CD14-positive monocyte (primary cell): ENCODE measurements around the gene DDX31. TPM values are rescaled to one million over a fixed set of nuclear protein-coding genes. Genes with fewer than 3 reads are reported as not detected.
A peak's percentile ranks its signal among the peaks of the same experiment; 100 is the strongest.

ENCODE experiments used
- DNase-seq, 3 donors: peaks; one replicate each; pipeline ENCODE4 v3.0.0-alpha.2; 2011 to 2022
- H2AFZ ChIP-seq: 2 replicates; pipeline ENCODE4 v1.6.0; 2012; ENCODE audit warnings: mild to moderate bottlenecking, low read depth, low read length, inconsistent platforms; ENCODE audit not compliant: insufficient read depth, poor library complexity, severe bottlenecking
- H3K27ac ChIP-seq, 2 donors: 1 replicate in 1 of 2; 2 replicates in 1 of 2; pipeline ENCODE4 v1.5.1; 2012 to 2013; ENCODE audit warnings: low read length in 2 of 2, control low read depth in 1 of 2, inconsistent platforms in 1 of 2, low read depth in 1 of 2, mild to moderate bottlenecking in 1 of 2
- H3K27me3 ChIP-seq, 2 donors: one replicate each; pipeline versions ENCODE4 v1.6.0 to v1.6.1; 2011 to 2013; ENCODE audit warnings: low read length in 2 of 2; ENCODE audit not compliant: control insufficient read depth in 2 of 2, insufficient read depth in 2 of 2
- H3K36me3 ChIP-seq, 2 donors: replicated peaks in 1 of 2; 1 replicate in 1 of 2; 2 replicates in 1 of 2; pipeline versions ENCODE4 v1.5.1 to v1.6.1; 2012 to 2013; ENCODE audit warnings: low read length in 2 of 2, control low read depth in 1 of 2, inconsistent platforms in 1 of 2, mild to moderate bottlenecking in 1 of 2; ENCODE audit not compliant: insufficient read depth in 2 of 2, control insufficient read depth in 1 of 2
- H3K4me1 ChIP-seq, 2 donors: 1 replicate in 1 of 2; 2 replicates in 1 of 2; pipeline versions ENCODE4 v1.5.1 to v1.6.1; 2012 to 2013; ENCODE audit warnings: low read length in 2 of 2, control low read depth in 1 of 2, inconsistent platforms in 1 of 2, mild to moderate bottlenecking in 1 of 2, moderate library complexity in 1 of 2; ENCODE audit not compliant: insufficient read depth in 2 of 2, control insufficient read depth in 1 of 2
- H3K4me2 ChIP-seq: replicated peaks from 2 replicates; pipeline ENCODE3; 2012; ENCODE audit warnings: low read length, moderate library complexity, mild to moderate bottlenecking; ENCODE audit not compliant: poor library complexity, severe bottlenecking; ENCODE audit errors: extremely low read depth
- H3K4me3 ChIP-seq, 3 experiments: fragments of 200-600 bp in 1 of 3; sonication (generic) in 1 of 3; replicated peaks in 1 of 3; 1 replicate in 2 of 3; 2 replicates in 1 of 3; pipeline ENCODE4 v1.5.1; 2011 to 2013; ENCODE audit warnings: low read length in 3 of 3, mild to moderate bottlenecking in 3 of 3, control low read depth in 2 of 3, low read depth in 2 of 3, inconsistent platforms in 1 of 3, moderate library complexity in 1 of 3
- H3K79me2 ChIP-seq: 2 replicates; pipeline ENCODE4 v1.6.0; 2012; ENCODE audit warnings: mild to moderate bottlenecking, control low read depth, inconsistent platforms, low read length, moderate library complexity; ENCODE audit not compliant: insufficient read depth
- H3K9ac ChIP-seq: 2 replicates; pipeline ENCODE4 v1.6.0; 2017; ENCODE audit warnings: low read length, mild to moderate bottlenecking; ENCODE audit not compliant: insufficient read depth, poor library complexity, severe bottlenecking
- H3K9me3 ChIP-seq, 2 donors: replicated peaks in 1 of 2; 1 replicate in 1 of 2; 2 replicates in 1 of 2; pipeline versions ENCODE4 v1.5.1 to v1.6.1; 2012 to 2013; ENCODE audit warnings: low read length in 2 of 2, control low read depth in 1 of 2; ENCODE audit not compliant: control insufficient read depth in 1 of 2, insufficient read depth in 1 of 2
- H4K20me1 ChIP-seq: 2 replicates; pipeline ENCODE4 v1.6.0; 2012; ENCODE audit warnings: mild to moderate bottlenecking, low read length, control low read depth, moderate library complexity; ENCODE audit not compliant: insufficient read depth
- H3K27ac Mint-ChIP-seq, 7 donors: one replicate each; pipeline ENCODE4 v1.8.0; 2020; ENCODE audit warnings: mild to moderate bottlenecking in 7 of 7, mixed read lengths in 7 of 7, moderate library complexity in 6 of 7, inconsistent platforms in 2 of 7
- H3K27me3 Mint-ChIP-seq, 3 donors: one replicate each; pipeline ENCODE4 v1.8.0; 2021 to 2022; ENCODE audit warnings: low read depth in 3 of 3, mild to moderate bottlenecking in 3 of 3, mixed read lengths in 3 of 3, moderate library complexity in 3 of 3, inconsistent platforms in 1 of 3
- H3K36me3 Mint-ChIP-seq, 2 donors: one replicate each; pipeline ENCODE4 v1.8.0; 2020; ENCODE audit warnings: mixed read lengths in 2 of 2, inconsistent platforms in 1 of 2, mild to moderate bottlenecking in 1 of 2
- H3K4me1 Mint-ChIP-seq: one replicate; pipeline ENCODE4 v1.8.0; 2020; ENCODE audit warnings: mild to moderate bottlenecking, mixed read lengths
- H3K4me3 Mint-ChIP-seq, 2 donors: one replicate each; pipeline ENCODE4 v1.8.0; 2020; ENCODE audit warnings: mild to moderate bottlenecking in 2 of 2, mixed read lengths in 2 of 2, moderate library complexity in 1 of 2
- H3K9me3 Mint-ChIP-seq, 7 donors: one replicate each; pipeline ENCODE4 v1.8.0; 2020 to 2022; ENCODE audit warnings: mixed read lengths in 7 of 7, mild to moderate bottlenecking in 6 of 7, moderate library complexity in 6 of 7, inconsistent platforms in 2 of 7
- CTCF ChIP-seq: fragments of 200-600 bp; IDR thresholded peaks from one replicate; pipeline ENCODE4 v1.8.0; 2022; ENCODE audit warnings: antibody characterized with exemption, mild to moderate bottlenecking
- WGBS: methylation state at CpG from one replicate; pipeline ENCODE4 v1.1.5; 2013; ENCODE audit warnings: missing lambda C conversion rate; ENCODE audit not compliant: insufficient coverage; 5-methylcytosine and 5-hydroxymethylcytosine counted together
- intact Hi-C, 2 donors: fragments of 100-400 bp; cut with micrococcal nuclease; formaldehyde crosslinking; loops; one replicate each; pipeline versions ENCODE4 v1.15.0 to v1.15.1; 2023
- polyA plus RNA-seq, 3 donors: library from polyadenylated mRNA; depleted of rRNA in 1 of 3; unstranded in 2 of 3; stranded (reverse) in 1 of 3; fragments of 300-500 nt in 2 of 3; fragments of >200 nt in 1 of 3; fragmentation: Illumina TruSeq in 2 of 3; gene quantifications; 1 replicate in 2 of 3; 2 replicates in 1 of 3; pipeline ENCODE4 v1.2.3, GENCODE V29; 2012 to 2021

Gene DDX31
- polyA plus RNA-seq, 3 donors = 1.1 to 4.2 (median 1.5) TPM

GRCh38 chr9:132674485-132674884, 4.7 kb upstream of the DDX31 start:
- H3K36me3 Mint-ChIP-seq = peaks cover 19 to 22% of the 10 kb centered on the region in 2 donors
- Histone ChIP-seq H3K36me3 (peaks cover 17 to 19% of the 10 kb centered on the region in 2 donors), H2AFZ (no peak overlapping the region), H3K4me1 (peaks cover 18 to 33% of the 10 kb centered on the region in 2 donors), H3K4me2 (no peak overlapping the region), H3K9ac (no peak overlapping the region), H4K20me1 (peaks cover 56% of the 10 kb centered on the region), H3K27me3 (no peaks in the 10 kb centered on the region), H3K79me2 (peaks cover 73% of the 10 kb centered on the region), H3K9me3 (no peaks in the 10 kb centered on the region), H3K27ac (no peak overlapping the region), H3K4me3 (no peak overlapping the region)
- H3K4me3 Mint-ChIP-seq = no peak overlapping the region
- no peaks in the 10 kb centered on the region for H3K9me3 Mint-ChIP-seq
- DNase-seq = no peak
- intact Hi-C loops = loop anchor here in 1 of 2 donors (5.0 kb wide), 1 partner anchor 597 kb away; the partner anchor contains the start of gene MED27
- peaks cover 0 to 2% (median 0%) of the 10 kb centered on the region in 3 donors for H3K27me3 Mint-ChIP-seq
- H3K27ac Mint-ChIP-seq = peak overlapping the region in 1 of 7 donors; percentile 13
- peaks cover 28% of the 10 kb centered on the region for H3K4me1 Mint-ChIP-seq
- WGBS = 100% methylated on average over 2 of the region's 4 CpGs
- no peak for TF ChIP-seq CTCF

- Mint-ChIP-seq H3K27ac (no peak overlapping the region), H3K36me3 (peaks cover 8 to 11% of the 10 kb centered on the region in 2 donors), H3K4me3 (no peak overlapping the region), H3K4me1 (peaks cover 36% of the 10 kb centered on the region), H3K27me3 (no peaks in the 10 kb centered on the region), H3K9me3 (no peaks in the 10 kb centered on the region)
- peaks cover 6 to 8% of the 10 kb centered on the region in 2 donors for H3K36me3 ChIP-seq
- H2AFZ ChIP-seq = no peak overlapping the region
- peaks cover 22 to 38% of the 10 kb centered on the region in 2 donors for H3K4me1 ChIP-seq
- no peak for TF ChIP-seq CTCF
- intact Hi-C loops = loop anchor here in 1 of 2 donors (5.0 kb wide), 1 partner anchor 596 kb away; the partner anchor contains the start of gene MED27
- H3K4me3 ChIP-seq = no peak overlapping the region
- WGBS = 45% methylated on average over 6 of the region's 6 CpGs
- H3K9me3 ChIP-seq = no peaks in the 10 kb centered on the region
- H3K4me2 ChIP-seq = no peak overlapping the region
- H3K27ac ChIP-seq = no peak overlapping the region
- peaks cover 56% of the 10 kb centered on the region for H4K20me1 ChIP-seq
- DNase-seq = no peak
- no peaks in the 10 kb centered on the region for H3K27me3 ChIP-seq
- H3K9ac ChIP-seq = no peak overlapping the region
- H3K79me2 ChIP-seq = peaks cover 73% of the 10 kb centered on the region
These were observed 3.6 kb upstream of the DDX31 start for GRCh38 chr9:132673355-132673754.
